SU-DHL-6 (cell line): ENCODE data around the gene PXK.

ENCODE experiments used
- H2AFZ ChIP-seq: fragments of 200-600 bp; sonication (generic); 2 replicates; pipeline ENCODE4 v1.6.1; 2014; ENCODE audit warnings: low read depth, mild to moderate bottlenecking, moderate library complexity, mixed read lengths, antibody characterized with exemption, low read length; ENCODE audit not compliant: severe bottlenecking
- H3F3A ChIP-seq: fragments of 200-600 bp; shearing (Covaris generic); 2 replicates; pipeline ENCODE4 v1.6.0; 2016; ENCODE audit warnings: antibody characterized with exemption, mild to moderate bottlenecking; ENCODE audit not compliant: insufficient read depth
- H3K27ac ChIP-seq: fragments of 200-600 bp; sonication (generic); 2 replicates; pipeline ENCODE4 v1.5.1; 2016; ENCODE audit warnings: low read depth, mild to moderate bottlenecking, low read length, moderate library complexity, mixed read lengths
- H3K27me3 ChIP-seq: fragments of 200-600 bp; sonication (generic), shearing (Covaris generic); 2 replicates; pipeline ENCODE4 v1.6.0; 2014; ENCODE audit warnings: mild to moderate bottlenecking, low read length
- H3K36me3 ChIP-seq: fragments of 200-600 bp; sonication (generic); 2 replicates; pipeline ENCODE4 v1.6.1; 2014; ENCODE audit warnings: mild to moderate bottlenecking, low read length, mixed read lengths
- H3K4me2 ChIP-seq: fragments of 300-600, 200-600 bp; shearing (Covaris generic), sonication (generic); 2 replicates; pipeline ENCODE4 v1.6.0; 2014; ENCODE audit warnings: low read length, low read depth, mild to moderate bottlenecking; ENCODE audit not compliant: poor library complexity, severe bottlenecking
- H3K4me3 ChIP-seq: fragments of 200-600 bp; sonication (generic); 2 replicates; pipeline ENCODE4 v1.5.1; 2014; ENCODE audit warnings: antibody characterized with exemption, low read length, mild to moderate bottlenecking, mixed read lengths; ENCODE audit not compliant: insufficient read depth, poor library complexity, severe bottlenecking
- H3K79me2 ChIP-seq: fragments of 200-600 bp; sonication (generic); 2 replicates; pipeline ENCODE4 v1.6.1; 2014; ENCODE audit warnings: mild to moderate bottlenecking, low read length, moderate library complexity; ENCODE audit not compliant: insufficient read depth
- H3K9ac ChIP-seq: fragments of 200-600 bp; sonication (generic); 2 replicates; pipeline ENCODE4 v1.7.0; 2014; ENCODE audit warnings: mild to moderate bottlenecking, low read length
- H3K9me2 ChIP-seq: fragments of 200-600 bp; sonication (generic); replicated peaks from 2 replicates; pipeline ENCODE4 v1.6.1; 2014; ENCODE audit warnings: low read length; ENCODE audit not compliant: insufficient read depth
- H3K9me3 ChIP-seq: fragments of 200-600 bp; sonication (generic); 2 replicates; pipeline ENCODE4 v1.6.1; 2014; ENCODE audit warnings: low read length, mixed read lengths; ENCODE audit not compliant: insufficient read depth
- H4K20me1 ChIP-seq: fragments of 200-600 bp; sonication (generic); 2 replicates; pipeline ENCODE4 v1.6.1; 2014; ENCODE audit warnings: low read depth, mild to moderate bottlenecking, antibody characterized with exemption, low read length, moderate library complexity, mixed read lengths
- CTCF ChIP-seq: fragments of 200-600 bp; sonication (generic); IDR thresholded peaks from one replicate; pipeline ENCODE4 v1.5.1; 2017; ENCODE audit warnings: antibody characterized with exemption, mild to moderate bottlenecking, low read length, moderate library complexity; ENCODE audit not compliant: insufficient read depth, poor library complexity, severe bottlenecking
- EZH2phosphoT487 ChIP-seq: fragments of 200-600 bp; sonication (generic), shearing (Covaris generic); conservative IDR thresholded peaks from 2 replicates; pipeline ENCODE4 v1.6.1; 2018; ENCODE audit warnings: mild to moderate bottlenecking, antibody characterized with exemption, low read length, moderate library complexity, mixed read lengths

The PXK gene

GRCh38 chr3:58474348-58474911, 141.7 kb downstream of the PXK start:
- H2AFZ ChIP-seq = no peak overlapping the region
- no peaks in the 10 kb centered on the region for H4K20me1 ChIP-seq
- no peak overlapping the region for H3K4me3 ChIP-seq
- H3K9me2 ChIP-seq = no peaks in the 10 kb centered on the region
- no peaks in the 10 kb centered on the region for H3K79me2 ChIP-seq
- H3K9me3 ChIP-seq = no peaks in the 10 kb centered on the region
- no peaks in the 10 kb centered on the region for H3K27me3 ChIP-seq
- H3K27ac ChIP-seq = no peak overlapping the region
- no peak overlapping the region for H3K4me2 ChIP-seq
- no peaks in the 10 kb centered on the region for H3F3A ChIP-seq
- H3K9ac ChIP-seq = no peak overlapping the region
- TF ChIP-seq EZH2phosphoT487 (no peak), CTCF (no peak)
- H3K36me3 ChIP-seq = no peaks in the 10 kb centered on the region

- Histone ChIP-seq H3F3A (no peaks in the 10 kb centered on the region), H3K79me2 (no peaks in the 10 kb centered on the region), H3K27me3 (no peaks in the 10 kb centered on the region), H3K9me2 (no peaks in the 10 kb centered on the region), H4K20me1 (no peaks in the 10 kb centered on the region), H3K36me3 (no peaks in the 10 kb centered on the region), H3K4me3 (no peak overlapping the region), H2AFZ (no peak overlapping the region), H3K9ac (no peak overlapping the region), H3K4me2 (no peak overlapping the region), H3K9me3 (no peaks in the 10 kb centered on the region), H3K27ac (no peak overlapping the region)
- TF ChIP-seq CTCF = no peak
- TF ChIP-seq EZH2phosphoT487 = no peak
Observed at GRCh38 chr3:58474967-58475578, 142.4 kb downstream of the PXK start.
